Daoy (cell line): Measurements from ENCODE around the gene RAD17. TPM values are rescaled to one million over a fixed set of nuclear protein-coding genes. Genes with fewer than 3 reads are reported as not detected.
A peak's percentile ranks its signal among the peaks of the same experiment; 100 is the strongest.
"Not testable (repeated sequence)": the region's sequence is repeated elsewhere in the genome, so short reads cannot be mapped to it uniquely, and the experiment has no call there.

ENCODE experiments used
- DNase-seq: peaks from one replicate; pipeline ENCODE4 v3.0.0-alpha.2; 2015; ENCODE audit warnings: low read depth
- total RNA-seq: library from RNA; depleted of rRNA; stranded (reverse); fragments of >200 nt; shearing (Covaris generic); gene quantifications from 2 replicates; pipeline ENCODE4 v1.2.3, GENCODE V29; 2014; rRNA removed

Gene RAD17
- total RNA-seq = 19.8 and 30.9 TPM in 2 replicates

- DNase-seq = peak; percentile 96
These were observed at the start of gene RAD17, which contains the start of the genes AK6 and TAF9 for GRCh38 chr5:69369340-69370121. Gene RAD17, plus strand, starts transcription at chr5:69369818. Its CDS starts 2,391 bp downstream, at chr5:69372209. Gene AK6, minus strand, starts transcription at chr5:69369520. Its CDS starts 30 bp downstream, at chr5:69369490. Gene TAF9, minus strand, starts transcription at chr5:69369520. Its CDS starts 3,783 bp downstream, at chr5:69365737.

- no peak for DNase-seq
These were observed 43.3 kb upstream of the RAD17 start for GRCh38 chr5:69326365-69326764.

GRCh38 chr5:69329905-69330489 lies 39.6 kb upstream of the RAD17 start:
- no peak for DNase-seq

- DNase-seq = no peak
These were observed 37.8 kb upstream of the RAD17 start for GRCh38 chr5:69331528-69332445.

GRCh38 chr5:69333668-69334315 lies 35.8 kb upstream of the RAD17 start:
- DNase-seq = not testable (repeated sequence)

- peak; percentile 81 for DNase-seq
These were observed 34.8 kb upstream of the RAD17 start for GRCh38 chr5:69334793-69335268.

- DNase-seq = no peak
These were observed 34.2 kb upstream of the RAD17 start for GRCh38 chr5:69335341-69335935.

GRCh38 chr5:69341520-69342161 lies 28.0 kb upstream of the RAD17 start:
- no peak for DNase-seq

GRCh38 chr5:69343083-69343482 lies 26.5 kb upstream of the RAD17 start:
- DNase-seq = no peak

- no peak for DNase-seq
These were observed 19.0 kb upstream of the RAD17 start for GRCh38 chr5:69350664-69351063.

GRCh38 chr5:69359699-69360098 lies 9.9 kb upstream of the RAD17 start:
- no peak for DNase-seq

- DNase-seq = no peak
These were observed 9.2 kb upstream of the RAD17 start for GRCh38 chr5:69360442-69360841.

- DNase-seq = no peak
These were observed 5.2 kb upstream of the RAD17 start for GRCh38 chr5:69364414-69364813.

GRCh38 chr5:69364850-69365249 lies 4.8 kb upstream of the RAD17 start:
- no peak for DNase-seq

- DNase-seq = no peak
These were observed 1.8 kb upstream of the RAD17 start for GRCh38 chr5:69367697-69368279.

- no peak for DNase-seq
These were observed 919 bp upstream of the RAD17 start for GRCh38 chr5:69368458-69369339.

GRCh38 chr5:69370335-69370734 lies 717 bp downstream of the RAD17 start:
- peak; percentile 13 for DNase-seq

- no peak for DNase-seq
These were observed 2.8 kb downstream of the RAD17 start for GRCh38 chr5:69372394-69372793.

- DNase-seq = no peak
These were observed 5.4 kb downstream of the RAD17 start for GRCh38 chr5:69374911-69375446.
